Activated gamma-delta T cell (primary cell): ENCODE data around the gene TLE2.

ENCODE experiments used
- DNase-seq: peaks from one replicate; lab custom pipeline; 2025; lab: John Stamatoyannopoulos, UW

TLE2 gene

GRCh38 chr19:2950286-2951124, 78.6 kb downstream of the TLE2 start:
- DNase-seq, result peak; percentile 87

- no peak for DNase-seq
Observed at GRCh38 chr19:2949939-2950285, 79.2 kb downstream of the TLE2 start.
